AG04450 (cell line): Measurements from ENCODE around the gene MRPL28. TPM values are rescaled to one million over a fixed set of nuclear protein-coding genes. Genes with fewer than 3 reads are reported as not detected.
"Not testable (repeated sequence)": the region's sequence is repeated elsewhere in the genome, so short reads cannot be mapped to it uniquely, and the experiment has no call there.

Source experiments
- CTCF ChIA-PET: fragments of 300-600, 350-600 bp; formaldehyde crosslinking; extraction: SDS; loops from one replicate; lab custom pipeline; 2022; ENCODE audit warnings: antibody characterized with exemption, inconsistent platforms; lab: Charles Lee
- POLR2A ChIA-PET: fragments of 350-600 bp; formaldehyde crosslinking; extraction: SDS; loops from one replicate; lab custom pipeline; 2021; ENCODE audit warnings: antibody characterized with exemption, inconsistent platforms; lab: Yijun Ruan, JAX
- DNase-seq: peaks from one replicate; pipeline ENCODE4 v3.0.0-alpha.2; 2011; ENCODE audit warnings: low read depth, low spot score
- H3K27ac ChIP-seq: one replicate; pipeline ENCODE4 v1.5.1; 2012; ENCODE audit warnings: low read depth, low read length, control low read depth
- H3K27me3 ChIP-seq: one replicate; pipeline ENCODE4 v1.6.0; 2012; ENCODE audit warnings: low read length; ENCODE audit not compliant: control insufficient read depth, insufficient read depth
- H3K4me3 ChIP-seq: 2 replicates; pipeline ENCODE4 v1.5.1; 2011; ENCODE audit warnings: mild to moderate bottlenecking, low read depth, low read length, control low read depth
- H3K9me3 ChIP-seq: 2 replicates; pipeline ENCODE4 v1.5.1; 2012; ENCODE audit warnings: low read length; ENCODE audit not compliant: control insufficient read depth, insufficient read depth
- CTCF ChIP-seq: IDR thresholded peaks from 2 replicates; pipeline ENCODE4 v1.5.1; 2011; ENCODE audit warnings: low read depth, low read length, control low read depth, inconsistent platforms
- polyA plus RNA-seq: library from polyadenylated mRNA; depleted of rRNA; stranded (reverse); fragments of >200 nt; gene quantifications from 2 replicates; pipeline ENCODE4 v1.2.3, GENCODE V29; 2011

The MRPL28 gene
- polyA plus RNA-seq, 1 experiment = 144 TPM

DNA sequence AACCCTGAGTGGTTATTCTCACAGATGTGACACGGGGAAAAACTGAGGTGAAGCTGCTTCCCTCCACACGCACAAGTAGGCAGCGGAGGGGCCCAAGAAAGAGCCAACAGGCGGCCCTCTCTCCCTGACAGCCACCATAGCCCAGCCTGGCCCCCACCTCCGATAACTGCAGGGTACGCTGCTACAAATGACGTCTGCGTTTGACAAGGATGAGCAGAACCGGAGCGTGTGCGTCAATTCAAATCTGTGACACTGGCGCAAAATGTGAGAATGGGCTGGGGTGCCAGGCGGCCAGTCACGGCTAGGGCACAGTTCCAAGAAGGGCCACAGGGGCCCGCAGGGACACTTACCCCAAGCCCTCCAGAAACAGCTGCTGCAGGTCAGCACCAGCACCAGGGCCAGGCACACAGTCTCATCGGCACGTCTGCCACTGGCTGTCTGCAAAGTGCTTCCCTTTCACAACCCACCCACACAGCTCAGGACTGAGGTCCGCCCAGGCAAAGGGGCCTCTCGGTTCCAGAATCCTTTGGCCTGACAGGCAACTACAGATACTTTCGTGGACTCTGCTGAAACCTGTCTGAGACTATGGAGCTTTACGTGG lies 32.3 kb downstream of the MRPL28 start:
- Histone ChIP-seq H3K27me3 (no peaks in the 10 kb centered on the region), H3K27ac (no peak overlapping the region), H3K9me3 (no peaks in the 10 kb centered on the region; the same call in 1 of the 2 replicates), H3K4me3 (no peak overlapping the region)
- CTCF ChIA-PET = interaction anchor here (1.2 to 1.4 kb wide), 2 partner anchors 15 to 24 kb away, joined by 3 to 5 read pairs; no protein-coding TSS in a partner anchor
- POLR2A ChIA-PET = no interaction called here
- no peak for DNase-seq
- no peak for TF ChIP-seq CTCF

- DNase-seq = no peak
- CTCF ChIA-PET = interaction anchor here (0.8 to 1.4 kb wide), 3 partner anchors 15 to 25 kb away, joined by 3 to 5 read pairs (median 3); no protein-coding TSS in a partner anchor
Measured at GRCh38 chr16:337437-337836, 32.9 kb downstream of the MRPL28 start.

GRCh38 chr16:336269-336668 lies 34.1 kb downstream of the MRPL28 start:
- H3K27me3 ChIP-seq = no peaks in the 10 kb centered on the region
- no peak for DNase-seq
- POLR2A ChIA-PET = no interaction called here
- H3K4me3 ChIP-seq = no peak overlapping the region
- TF ChIP-seq CTCF = no peak
- H3K27ac ChIP-seq = no peak overlapping the region
- no peaks in the 10 kb centered on the region; the same call in 1 of the 2 replicates for H3K9me3 ChIP-seq
- CTCF ChIA-PET = no interaction called here

More at GRCh38 chr16:337437-337836, 32.9 kb downstream of the MRPL28 start:
- POLR2A ChIA-PET = interaction anchor here (0.9 kb wide), 1 partner anchor 9 kb away, joined by 5 read pairs; no protein-coding TSS in a partner anchor
- Histone ChIP-seq H3K27ac (no peak overlapping the region), H3K27me3 (no peaks in the 10 kb centered on the region), H3K4me3 (no peak overlapping the region), H3K9me3 (no peaks in the 10 kb centered on the region; the same call in 1 of the 2 replicates)
- TF ChIP-seq CTCF = no peak

DNA sequence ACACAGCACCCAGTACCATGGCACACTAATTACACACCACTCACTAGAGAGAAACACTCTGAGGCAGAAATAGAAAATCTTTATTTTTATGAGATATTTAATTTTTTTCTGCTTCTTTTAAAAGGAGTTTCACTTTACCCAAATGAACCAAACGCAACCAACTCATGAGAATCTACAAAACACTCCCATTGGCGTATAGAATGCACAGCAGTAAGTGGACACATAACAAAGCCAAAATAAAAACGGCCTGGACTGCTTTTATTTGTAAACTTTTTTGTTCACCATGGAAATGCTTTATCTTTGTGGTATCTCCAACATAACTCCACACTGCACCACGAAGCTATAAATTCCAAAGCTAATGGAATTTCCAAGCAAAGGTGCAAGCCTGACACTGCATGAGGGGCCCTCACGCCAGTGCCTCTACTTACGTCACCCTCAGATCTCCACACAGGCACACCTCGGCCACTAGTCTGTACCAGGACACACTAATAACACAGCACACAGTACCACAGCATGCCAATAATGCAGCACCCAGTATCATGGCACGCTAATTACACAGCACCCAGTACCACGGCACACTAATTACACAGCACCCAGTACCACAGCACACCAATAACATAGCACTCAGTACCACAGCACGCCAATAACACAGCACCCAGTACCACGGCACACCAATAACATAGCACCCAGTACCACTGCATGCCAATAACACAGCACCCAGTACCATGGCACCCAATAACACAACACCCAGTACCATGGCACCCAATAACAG lies 35.3 kb downstream of the MRPL28 start:
- H3K27ac ChIP-seq, H3K9me3 ChIP-seq, H3K4me3 ChIP-seq, DNase-seq, POLR2A ChIA-PET, H3K27me3 ChIP-seq: not testable (repeated sequence)
- CTCF ChIA-PET = interaction anchor here (0.6 kb wide), 1 partner anchor 965 kb away, joined by 6 read pairs; no protein-coding TSS in a partner anchor

DNA sequence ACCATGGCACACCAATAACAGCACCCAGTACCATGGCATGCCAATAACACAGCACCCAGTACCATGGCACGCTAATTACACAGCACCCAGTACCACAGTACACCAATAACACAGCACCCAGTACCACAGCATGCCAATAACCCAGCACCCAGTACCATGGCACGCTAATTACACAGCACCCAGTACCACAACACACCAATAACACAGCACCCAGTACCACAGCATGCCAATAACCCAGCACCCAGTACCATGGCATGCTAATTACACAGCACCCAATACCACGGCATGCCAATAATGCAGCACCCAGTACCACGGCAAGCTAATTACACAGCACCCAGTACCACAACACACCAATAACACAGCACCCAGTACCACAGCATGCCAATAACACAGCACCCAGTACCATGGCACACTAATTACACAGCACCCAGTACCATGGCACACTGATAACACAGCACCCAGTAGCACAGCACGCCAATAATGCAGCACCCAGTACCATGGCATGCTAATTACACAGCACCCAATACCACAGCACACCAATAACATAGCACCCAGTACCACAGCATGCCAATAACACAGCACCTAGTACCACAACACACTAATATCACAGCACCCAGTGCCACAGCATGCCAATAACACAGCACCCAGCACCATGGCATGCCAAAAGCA lies 36.0 kb downstream of the MRPL28 start:
- POLR2A ChIA-PET, H3K9me3 ChIP-seq, CTCF ChIA-PET, H3K27ac ChIP-seq, H3K4me3 ChIP-seq, H3K27me3 ChIP-seq, DNase-seq: not testable (repeated sequence)
